Trophoblast cell (in vitro differentiated cells and primary cell): ENCODE data around the gene C11orf98.
A peak's percentile ranks its signal among the peaks of the same experiment; 100 is the strongest.

ENCODE experiments used
- DNase-seq, 2 donors: peaks; one replicate each; pipeline ENCODE4 v3.0.0-alpha.2; 2016
- H2AFZ ChIP-seq: 2 replicates; pipeline ENCODE4 v1.6.1; 2013; ENCODE audit warnings: low read length, moderate library complexity, mild to moderate bottlenecking; ENCODE audit not compliant: insufficient read depth, poor library complexity
- H2AK5ac ChIP-seq: 2 replicates; pipeline ENCODE4 v1.6.1; 2013; ENCODE audit warnings: mild to moderate bottlenecking, low read length
- H2BK120ac ChIP-seq: 2 replicates; pipeline ENCODE4 v1.6.1; 2013; ENCODE audit warnings: low read length, mild to moderate bottlenecking, moderate library complexity; ENCODE audit not compliant: insufficient read depth, poor library complexity
- H2BK12ac ChIP-seq: 2 replicates; pipeline ENCODE4 v1.6.1; 2013; ENCODE audit warnings: mild to moderate bottlenecking, low read length, moderate library complexity
- H2BK5ac ChIP-seq: 2 replicates; pipeline ENCODE4 v1.6.1; 2013; ENCODE audit warnings: low read length, low read depth, moderate library complexity, mild to moderate bottlenecking; ENCODE audit not compliant: poor library complexity
- H3K14ac ChIP-seq: 2 replicates; pipeline ENCODE4 v1.6.1; 2013; ENCODE audit warnings: mild to moderate bottlenecking, low read length
- H3K18ac ChIP-seq: 2 replicates; pipeline ENCODE4 v1.6.1; 2013; ENCODE audit warnings: mild to moderate bottlenecking, low read length
- H3K23ac ChIP-seq: 2 replicates; pipeline ENCODE4 v1.6.1; 2013; ENCODE audit warnings: low read length
- H3K27ac ChIP-seq: 2 replicates; pipeline ENCODE4 v1.5.1; 2013; ENCODE audit warnings: low read depth, mild to moderate bottlenecking, inconsistent platforms, low read length, moderate library complexity
- H3K27me3 ChIP-seq: 2 replicates; pipeline ENCODE4 v1.6.1; 2013; ENCODE audit warnings: inconsistent platforms, mild to moderate bottlenecking, low read length, moderate library complexity; ENCODE audit not compliant: insufficient read depth
- H3K36me3 ChIP-seq, 2 experiments: 1 replicate in 1 of 2; 2 replicates in 1 of 2; pipeline ENCODE4 v1.6.1; 2013; ENCODE audit warnings: low read length in 2 of 2, mild to moderate bottlenecking in 2 of 2, moderate library complexity in 1 of 2; ENCODE audit not compliant: insufficient read depth in 2 of 2, control insufficient read depth in 1 of 2
- H3K4ac ChIP-seq: 2 replicates; pipeline ENCODE4 v1.6.1; 2013; ENCODE audit warnings: low read depth, mild to moderate bottlenecking, low read length, moderate library complexity
- H3K4me1 ChIP-seq, 2 experiments: 1 replicate in 1 of 2; 2 replicates in 1 of 2; pipeline ENCODE4 v1.6.1; 2013; ENCODE audit warnings: low read length in 2 of 2, mild to moderate bottlenecking in 2 of 2, moderate library complexity in 1 of 2; ENCODE audit not compliant: insufficient read depth in 2 of 2, control insufficient read depth in 1 of 2
- H3K4me2 ChIP-seq: 2 replicates; pipeline ENCODE4 v1.6.1; 2013; ENCODE audit warnings: inconsistent platforms, mild to moderate bottlenecking, low read length, moderate library complexity
- H3K4me3 ChIP-seq: 2 replicates; pipeline ENCODE4 v1.5.1; 2013; ENCODE audit warnings: mild to moderate bottlenecking, low read depth, low read length, inconsistent platforms
- H3K79me1 ChIP-seq: one replicate; pipeline ENCODE4 v1.6.1; 2013; ENCODE audit warnings: low read length
- H3K79me2 ChIP-seq: 2 replicates; pipeline ENCODE4 v1.6.1; 2013; ENCODE audit warnings: low read length, mild to moderate bottlenecking; ENCODE audit not compliant: control insufficient read depth, insufficient read depth, poor library complexity
- H3K9ac ChIP-seq: 2 replicates; pipeline ENCODE4 v1.6.1; 2013; ENCODE audit warnings: mild to moderate bottlenecking, low read length
- H3K9me3 ChIP-seq: 2 replicates; pipeline ENCODE4 v1.6.1; 2013; ENCODE audit warnings: low read depth, mild to moderate bottlenecking, control low read depth, inconsistent platforms, low read length; ENCODE audit not compliant: insufficient read depth
- H4K12ac ChIP-seq: 2 replicates; pipeline ENCODE4 v1.6.1; 2013; ENCODE audit warnings: low read depth, mild to moderate bottlenecking, low read length, moderate library complexity
- H4K8ac ChIP-seq: 2 replicates; pipeline ENCODE4 v1.6.1; 2013; ENCODE audit warnings: low read depth, mild to moderate bottlenecking, low read length, moderate library complexity
- H4K91ac ChIP-seq: one replicate; pipeline ENCODE4 v1.6.1; 2013; ENCODE audit warnings: low read depth, mild to moderate bottlenecking, low read length, moderate library complexity
- WGBS: extraction: QIAGEN DNeasy Blood & Tissue Kit; methylation state at CpG from one replicate; pipeline ENCODE4 v1.1.7; 2013; ENCODE audit warnings: missing lambda C conversion rate; ENCODE audit not compliant: insufficient read length, insufficient coverage; ENCODE audit errors: extremely low coverage; 5-methylcytosine and 5-hydroxymethylcytosine counted together

C11orf98 gene

GRCh38 chr11:62645946-62646824 lies 18.8 kb downstream of the C11orf98 start, which contains the start of gene GANAB:
TSS of gene GANAB (minus strand) at chr11:62646613. CDS start at chr11:62646599, 14 bp downstream.
- Histone ChIP-seq H4K91ac (peak within 1 kb of the TSS; percentile 91), H2AK5ac (peak within 1 kb of the TSS; percentile 1), H3K4me2 (peak within 1 kb of the TSS; percentile 62), H2AFZ (peak within 1 kb of the TSS; percentile 62), H3K79me2 (peaks cover 9% of the 10 kb centered on the region), H4K8ac (peak within 1 kb of the TSS; percentile 94), H3K79me1 (peaks cover 7% of the 10 kb centered on the region), H2BK5ac (peak within 1 kb of the TSS; percentile 63), H3K9me3 (no peaks in the 10 kb centered on the region), H3K27me3 (no peaks in the 10 kb centered on the region), H4K12ac (peak within 1 kb of the TSS; percentile 78), H3K4me1 (peaks cover 8 to 9% of the 10 kb centered on the region in 2 experiments), H3K9ac (peak within 1 kb of the TSS; percentile 97), H3K36me3 (peaks cover 30 to 35% of the 10 kb centered on the region in 2 experiments), H3K18ac (peak within 1 kb of the TSS; percentile 75), H3K27ac (peak within 1 kb of the TSS; percentile 89), H2BK120ac (peak within 1 kb of the TSS; percentile 86), H2BK12ac (no peak within 1 kb of the TSS), H3K14ac (peak within 1 kb of the TSS; percentile 23), H3K4me3 (peak within 1 kb of the TSS; percentile 86), H3K23ac (no peak within 1 kb of the TSS), H3K4ac (peak within 1 kb of the TSS; percentile 73)
- WGBS: no CpG with 5 or more reads among the region's 73 CpGs
- DNase-seq: peak; percentile 99

- H3K79me1 ChIP-seq: peaks cover 7% of the 10 kb centered on the region
- H4K12ac ChIP-seq: no peak overlapping the region
- DNase-seq: peak in 1 of 2 donors; percentile 12
- no CpG with 5 or more reads among the region's 11 CpGs for WGBS
- H3K4me3 ChIP-seq: peak overlapping the region; percentile 86
- H3K23ac ChIP-seq: no peak overlapping the region
- H4K91ac ChIP-seq: peak overlapping the region; percentile 91
- no peak overlapping the region for H2BK12ac ChIP-seq
- H2AFZ ChIP-seq: no peak overlapping the region
- no peak overlapping the region for H2BK5ac ChIP-seq
- no peaks in the 10 kb centered on the region for H3K9me3 ChIP-seq
- no peak overlapping the region for H3K18ac ChIP-seq
- H3K36me3 ChIP-seq: peaks cover 32 to 35% of the 10 kb centered on the region in 2 experiments
- peak overlapping the region; percentile 23 for H3K14ac ChIP-seq
- no peaks in the 10 kb centered on the region for H3K27me3 ChIP-seq
- peak overlapping the region; percentile 89 for H3K27ac ChIP-seq
- H3K79me2 ChIP-seq: peaks cover 9% of the 10 kb centered on the region
- peak overlapping the region; percentile 73 for H3K4ac ChIP-seq
- peak overlapping the region; percentile 97 for H3K9ac ChIP-seq
- H2BK120ac ChIP-seq: no peak overlapping the region
- H3K4me1 ChIP-seq: peaks cover 8 to 9% of the 10 kb centered on the region in 2 experiments
- peak overlapping the region; percentile 62 for H3K4me2 ChIP-seq
- peak overlapping the region; percentile 94 for H4K8ac ChIP-seq
- H2AK5ac ChIP-seq: peak overlapping the region; percentile 1
Observed at GRCh38 chr11:62645671-62645945, 19.4 kb downstream of the C11orf98 start.

- Histone ChIP-seq H4K91ac (no peak overlapping the region), H4K12ac (no peak overlapping the region), H3K27me3 (no peaks in the 10 kb centered on the region), H3K79me1 (peaks cover 7% of the 10 kb centered on the region), H4K8ac (no peak overlapping the region), H3K79me2 (peaks cover 9% of the 10 kb centered on the region), H2BK5ac (no peak overlapping the region), H2AFZ (no peak overlapping the region), H3K4me2 (no peak overlapping the region), H3K14ac (no peak overlapping the region), H3K4me1 (peaks cover 8 to 9% of the 10 kb centered on the region in 2 experiments), H3K4ac (peak overlapping the region; percentile 39), H2AK5ac (no peak overlapping the region), H3K23ac (no peak overlapping the region), H3K27ac (no peak overlapping the region), H2BK120ac (no peak overlapping the region), H2BK12ac (no peak overlapping the region), H3K36me3 (peaks cover 28 to 35% of the 10 kb centered on the region in 2 experiments), H3K18ac (no peak overlapping the region), H3K9me3 (no peaks in the 10 kb centered on the region), H3K4me3 (no peak overlapping the region), H3K9ac (no peak overlapping the region)
- no peak for DNase-seq
- WGBS: no CpG with 5 or more reads among the region's 8 CpGs
Observed at GRCh38 chr11:62644220-62644619, 20.8 kb downstream of the C11orf98 start.

- Histone ChIP-seq H3K4me2 (no peak overlapping the region), H3K9ac (no peak overlapping the region), H3K4me3 (no peak overlapping the region), H2AK5ac (no peak overlapping the region), H3K27me3 (no peaks in the 10 kb centered on the region), H3K36me3 (peaks cover 76 to 77% of the 10 kb centered on the region in 2 experiments), H3K4ac (no peak overlapping the region), H3K27ac (no peak overlapping the region), H3K79me1 (no peaks in the 10 kb centered on the region), H4K8ac (no peak overlapping the region), H4K91ac (no peak overlapping the region), H2BK120ac (no peak overlapping the region), H3K14ac (no peak overlapping the region), H3K18ac (no peak overlapping the region), H2BK12ac (no peak overlapping the region), H3K79me2 (no peaks in the 10 kb centered on the region), H3K9me3 (no peaks in the 10 kb centered on the region), H4K12ac (no peak overlapping the region), H2BK5ac (no peak overlapping the region), H2AFZ (no peak overlapping the region), H3K23ac (no peak overlapping the region), H3K4me1 (no peaks in the 10 kb centered on the region)
- DNase-seq: no peak
- no CpG with 5 or more reads among the region's 6 CpGs for WGBS
Observed at GRCh38 chr11:62632492-62632891, 32.5 kb downstream of the C11orf98 start.
